HG02610 (cell line): Measurements from ENCODE around the gene APBA1.
A peak's percentile ranks its signal among the peaks of the same experiment; 100 is the strongest.

Experiments
- ATAC-seq: cut with Tn5 transposase; IDR thresholded peaks from one replicate; pipeline ENCODE4 v1.9.1; 2021; ENCODE audit warnings: mild to moderate bottlenecking, moderate library complexity; ENCODE audit not compliant: unreplicated experiment

The APBA1 gene

GRCh38 chr9:69671879-69672595, at the start of gene APBA1:
Gene APBA1 (minus strand): TSS chr9:69672371.
- peak; percentile 32 for ATAC-seq

DNA sequence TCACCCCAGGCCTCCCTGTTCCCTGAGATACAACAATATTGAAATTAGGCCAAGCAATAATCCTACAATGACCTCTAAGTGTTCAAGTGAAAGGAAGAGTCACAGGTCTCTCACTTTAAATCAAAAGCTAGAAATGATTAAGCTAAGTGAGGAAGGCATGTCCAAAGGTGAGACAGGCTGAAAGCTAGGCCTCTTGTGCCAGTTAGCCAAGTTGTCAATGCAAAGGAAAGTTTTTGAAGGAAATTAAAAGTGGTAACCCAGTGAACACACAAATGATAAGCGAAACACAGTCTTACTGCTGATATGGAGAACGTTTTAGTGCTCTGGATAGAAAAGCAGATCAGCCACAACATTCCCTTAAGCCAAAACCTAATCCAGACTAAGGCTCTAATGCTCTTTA, 47.8 kb upstream of the APBA1 start:
- ATAC-seq: no peak

GRCh38 chr9:69719367-69719766, 47.2 kb upstream of the APBA1 start:
- ATAC-seq: no peak

DNA sequence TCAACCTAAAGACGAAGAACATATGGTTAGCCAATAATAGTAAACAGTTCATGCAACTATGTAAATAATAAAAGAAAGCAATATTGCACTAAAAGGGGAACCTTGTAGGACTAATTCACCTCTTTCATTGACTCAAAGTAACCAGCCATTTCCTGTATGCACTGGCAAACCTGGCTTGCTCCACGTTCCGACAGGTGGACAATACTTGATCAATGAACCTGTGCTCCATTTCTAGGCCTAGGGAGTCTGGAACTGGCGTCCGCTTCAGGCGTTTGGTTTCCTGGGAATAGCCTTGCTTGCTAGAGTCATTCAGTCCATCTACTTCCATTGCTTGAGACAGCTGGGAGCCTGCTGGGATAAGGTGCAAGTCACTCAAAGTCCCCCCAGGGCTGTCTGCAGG, 46.0 kb upstream of the APBA1 start:
- ATAC-seq: no peak

GRCh38 chr9:69715825-69716224, 43.7 kb upstream of the APBA1 start:
- no peak for ATAC-seq

DNA sequence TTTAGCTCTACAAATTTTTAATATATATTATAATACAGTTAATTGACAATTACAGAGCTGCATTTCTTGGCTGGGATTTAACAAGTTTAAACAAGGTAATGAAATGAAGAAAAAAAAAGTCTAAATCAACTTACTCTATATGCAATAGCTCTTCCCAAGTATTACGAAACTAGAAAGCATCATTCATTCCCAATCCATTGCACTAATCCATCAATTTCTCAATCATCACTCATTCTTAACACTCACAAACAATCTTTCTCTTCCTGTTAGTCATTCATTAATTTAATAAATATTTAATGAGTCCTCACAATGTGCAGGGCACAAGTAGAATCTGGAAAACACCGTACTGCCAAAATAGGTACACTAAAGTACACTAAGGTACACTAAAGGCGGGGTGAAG, 42.9 kb upstream of the APBA1 start:
- ATAC-seq: no peak

- ATAC-seq: no peak
Observed at GRCh38 chr9:69697475-69697874, 25.3 kb upstream of the APBA1 start.

DNA sequence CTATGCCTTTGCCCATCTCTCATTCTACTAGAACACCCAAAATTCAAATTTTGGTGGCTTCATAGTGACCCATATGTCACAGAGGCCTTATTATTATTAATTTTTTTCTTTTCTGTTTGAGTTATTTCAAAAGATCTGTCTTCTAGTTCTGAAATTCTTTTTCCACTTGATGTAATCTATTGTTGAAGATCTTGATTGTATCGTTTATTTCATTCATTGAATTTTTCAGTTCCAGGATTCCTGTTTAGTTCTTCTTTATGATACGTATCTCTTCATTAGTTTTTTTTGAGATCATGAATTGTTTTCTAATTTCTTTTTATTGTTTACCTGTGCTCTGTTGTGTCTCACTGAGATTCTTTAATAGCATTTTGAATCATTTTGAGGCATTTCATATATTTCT, 24.6 kb upstream of the APBA1 start:
- ATAC-seq: no peak

DNA sequence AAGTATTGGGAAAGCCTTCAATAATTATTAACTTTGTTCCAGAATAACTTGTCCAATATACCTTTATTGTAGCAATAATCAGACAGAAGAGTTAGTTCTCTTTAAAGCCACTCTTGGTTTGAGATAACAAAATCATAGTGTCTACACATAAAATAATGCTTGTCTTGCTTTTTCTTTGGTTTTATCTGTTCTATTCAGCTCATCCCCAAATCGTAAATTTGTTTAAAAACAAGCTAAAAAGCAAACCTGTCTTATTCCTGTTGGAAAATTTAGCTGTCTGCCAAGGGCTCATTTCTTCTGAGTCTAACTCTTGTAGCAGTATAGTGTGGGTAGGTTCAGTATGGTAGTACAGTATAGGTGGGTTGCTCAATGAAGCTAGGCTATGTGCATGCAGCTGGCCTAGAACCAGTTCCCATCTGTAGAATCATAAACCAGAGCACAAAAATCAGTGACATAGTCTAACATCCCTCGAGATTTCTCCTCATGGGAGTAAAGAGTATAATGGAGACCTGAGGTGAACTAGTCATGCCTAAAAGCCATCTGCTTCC, 17.9 kb upstream of the APBA1 start:
- no peak for ATAC-seq

- ATAC-seq: no peak
Observed at GRCh38 chr9:69683927-69684326, 11.8 kb upstream of the APBA1 start.

DNA sequence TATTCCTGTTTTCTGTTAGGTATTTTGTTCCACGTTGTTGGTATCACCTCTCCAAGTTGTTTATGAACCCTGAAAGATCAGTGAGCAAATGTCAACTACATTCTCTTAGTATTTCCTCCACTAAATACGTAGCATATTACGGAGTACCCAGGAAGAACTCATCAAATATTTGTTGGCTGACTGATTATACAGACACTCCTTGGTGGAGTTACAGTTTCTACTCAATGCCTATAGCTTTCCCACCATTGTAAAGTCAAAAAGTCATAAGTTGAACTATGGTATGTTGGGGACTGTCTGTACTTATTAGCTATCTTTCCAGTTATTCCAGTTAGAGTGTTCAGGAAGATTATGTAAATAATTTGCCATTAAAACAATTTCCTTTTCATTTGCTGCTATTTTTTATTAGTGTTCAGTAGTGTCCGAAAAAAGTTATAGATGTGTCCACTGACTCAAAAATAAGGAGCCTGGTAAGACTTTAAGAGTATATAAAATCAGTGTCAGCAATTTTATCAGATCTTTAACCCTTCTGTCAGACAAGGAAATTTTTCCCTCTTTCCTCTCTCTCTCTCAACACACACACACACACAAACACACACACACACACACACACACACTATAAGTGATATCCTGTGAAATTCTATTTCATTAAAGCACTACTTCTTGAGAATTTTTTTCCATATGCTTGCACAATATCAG, 6.8 kb upstream of the APBA1 start:
- no peak for ATAC-seq

DNA sequence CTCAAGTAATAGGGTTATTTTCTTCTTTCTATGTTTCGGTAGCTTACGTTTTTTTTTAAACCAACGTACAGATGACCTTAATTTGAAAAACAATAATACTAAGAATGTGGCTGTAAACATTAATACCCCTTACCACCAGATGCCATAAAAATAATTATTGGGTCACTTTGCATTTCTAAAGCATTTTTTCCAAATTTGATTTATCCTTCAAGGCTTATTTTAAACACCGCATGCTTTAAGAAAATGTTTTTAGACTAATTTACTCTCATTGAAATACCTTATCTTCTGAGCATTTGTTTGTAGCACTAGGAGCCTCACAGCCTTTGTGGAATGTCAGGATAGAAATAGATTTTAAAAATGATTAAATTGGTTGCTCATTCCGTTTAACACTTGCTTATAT, 5.8 kb upstream of the APBA1 start:
- no peak for ATAC-seq

DNA sequence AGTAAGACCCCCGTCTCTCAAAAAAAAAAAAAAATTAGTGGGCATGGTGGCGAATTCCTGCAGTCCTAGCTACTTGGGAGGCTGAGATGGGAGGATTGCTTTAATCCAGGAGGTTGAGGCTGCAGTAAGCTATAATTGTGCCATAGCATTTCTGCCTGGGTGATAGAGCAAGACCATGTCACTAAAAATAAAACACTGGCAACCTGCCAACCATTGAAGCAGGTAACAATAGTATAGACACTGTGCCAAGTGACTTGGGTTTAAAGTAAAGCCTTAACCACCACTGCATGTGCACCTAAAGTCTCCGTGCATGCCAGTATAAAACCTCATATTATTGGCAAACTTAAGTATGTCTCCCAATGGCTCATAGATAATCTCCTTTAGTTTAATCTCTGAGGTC, 3.4 kb upstream of the APBA1 start:
- no peak for ATAC-seq

DNA sequence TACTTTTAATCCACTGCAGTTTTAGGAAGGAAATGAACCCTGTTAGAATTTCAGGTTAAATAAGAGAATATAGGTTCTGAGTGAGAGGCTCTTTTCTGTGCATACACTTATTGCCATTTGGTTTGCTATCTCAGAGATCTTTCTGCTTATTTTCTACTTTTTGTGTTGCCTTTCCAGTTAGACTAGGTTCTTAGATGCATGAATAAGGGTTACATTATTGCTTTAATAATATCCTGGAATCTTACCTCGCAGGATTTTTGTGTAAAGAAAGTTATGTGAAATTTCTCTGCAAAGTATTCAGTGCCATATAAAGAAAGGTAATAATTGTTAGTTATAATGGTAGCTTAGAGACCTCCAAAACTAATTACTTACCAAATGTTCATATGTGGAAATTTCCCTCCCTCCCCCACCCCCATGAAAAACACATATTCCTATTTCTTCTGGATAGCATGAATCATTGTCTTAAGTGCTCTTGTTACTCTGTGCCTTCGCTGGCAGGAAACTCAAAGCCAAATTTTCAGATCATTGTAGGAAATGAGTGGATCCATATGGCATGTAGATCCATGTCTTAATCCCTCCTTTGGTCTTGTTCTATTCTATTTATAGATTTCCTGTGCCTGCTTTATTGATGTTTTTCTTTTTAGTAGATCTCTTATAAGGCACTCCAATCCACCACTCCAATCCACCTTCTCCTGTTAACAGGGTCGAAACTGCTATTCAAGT, 2.7 kb upstream of the APBA1 start:
- no peak for ATAC-seq

DNA sequence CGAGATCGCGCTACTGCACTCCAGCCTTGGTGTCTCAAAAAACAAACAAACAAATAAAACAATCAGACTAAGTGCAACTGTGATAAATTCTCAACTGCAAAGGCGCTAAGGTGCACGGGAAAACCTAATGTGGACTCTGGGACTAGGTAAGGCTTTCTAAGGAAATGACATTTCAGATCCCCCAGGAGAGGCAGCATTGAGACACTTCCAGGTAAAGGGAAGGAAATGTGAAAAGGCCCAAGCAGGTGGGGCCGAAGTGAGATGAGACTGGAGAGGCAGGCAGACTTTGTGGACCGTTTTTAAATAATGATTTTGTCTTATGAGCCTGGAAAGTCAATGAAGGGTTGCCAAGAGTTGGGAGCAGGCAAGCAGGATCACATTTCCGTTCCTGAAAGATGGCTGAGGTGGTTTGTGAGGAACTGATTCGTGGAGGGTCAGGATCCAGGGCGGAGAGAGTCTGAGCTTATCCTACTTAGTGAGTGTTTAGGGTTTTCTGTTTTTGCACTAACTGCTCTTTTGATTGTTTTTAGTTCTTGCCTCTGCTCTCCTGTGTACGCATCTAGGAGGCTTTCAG, 2.0 kb upstream of the APBA1 start:
- no peak for ATAC-seq

- ATAC-seq: no peak
Observed at GRCh38 chr9:69673311-69673640, 1.1 kb upstream of the APBA1 start.

DNA sequence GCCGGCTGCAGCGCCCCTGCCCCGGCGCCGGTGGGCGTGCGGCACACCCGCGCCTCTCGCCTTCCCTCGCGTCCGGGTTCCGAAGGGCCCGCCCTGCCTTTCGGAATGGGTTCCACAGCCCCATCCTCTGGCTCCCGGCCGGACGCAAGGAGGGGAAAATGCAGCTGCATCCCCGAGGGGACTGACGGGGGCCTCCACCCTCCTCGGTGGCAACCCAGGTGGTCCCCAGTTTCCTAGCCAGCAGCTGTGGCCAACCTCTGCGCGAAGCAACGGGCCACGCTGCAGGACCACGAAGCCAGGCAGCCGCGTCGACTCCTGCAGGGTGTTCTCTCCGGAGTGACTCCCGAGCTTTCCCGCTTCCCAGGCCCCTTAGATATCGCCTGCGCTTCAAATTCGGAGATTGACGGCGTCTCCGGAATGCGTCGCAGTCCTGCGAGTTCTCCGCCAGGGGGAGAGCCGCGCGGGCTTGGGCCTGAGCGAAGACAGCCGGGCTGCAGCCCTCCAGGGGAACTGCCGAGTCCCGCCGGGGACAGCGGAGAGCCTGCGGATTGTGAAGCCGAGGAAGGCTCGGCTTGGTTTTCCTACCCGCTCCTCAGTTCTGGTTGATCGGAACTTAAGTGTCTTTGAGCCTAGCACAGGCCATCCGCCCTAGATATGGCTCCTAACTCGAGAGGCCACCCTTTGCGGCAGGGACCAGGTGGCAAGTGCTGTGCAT, 582 bp upstream of the APBA1 start:
- ATAC-seq: peak; percentile 94

DNA sequence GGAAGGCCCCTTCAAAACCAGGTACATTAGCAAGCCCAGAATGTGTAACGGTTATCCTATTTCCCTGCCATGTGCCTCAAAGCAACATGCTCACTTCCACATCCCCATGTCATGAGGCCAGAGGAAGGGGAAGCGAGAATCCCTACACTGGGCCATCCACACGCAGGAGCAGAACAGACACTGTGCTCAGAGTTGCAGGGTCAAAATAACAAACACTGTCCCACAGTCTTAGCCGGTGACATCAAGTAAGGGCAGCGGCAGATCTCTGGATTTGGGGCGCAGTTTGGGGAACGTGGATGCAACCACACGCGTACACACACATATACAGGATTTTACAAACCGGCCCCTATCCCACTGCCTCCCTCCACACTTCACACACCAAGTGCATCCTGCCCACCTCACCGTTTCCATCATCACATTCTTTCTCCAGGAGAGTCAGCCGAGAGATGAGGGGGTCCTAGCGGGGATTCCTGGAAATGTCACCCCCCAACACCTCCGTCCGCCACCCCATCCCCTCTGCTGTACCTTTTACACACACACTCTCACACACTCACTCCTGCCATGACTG, 776 bp downstream of the APBA1 start:
- ATAC-seq: no peak

DNA sequence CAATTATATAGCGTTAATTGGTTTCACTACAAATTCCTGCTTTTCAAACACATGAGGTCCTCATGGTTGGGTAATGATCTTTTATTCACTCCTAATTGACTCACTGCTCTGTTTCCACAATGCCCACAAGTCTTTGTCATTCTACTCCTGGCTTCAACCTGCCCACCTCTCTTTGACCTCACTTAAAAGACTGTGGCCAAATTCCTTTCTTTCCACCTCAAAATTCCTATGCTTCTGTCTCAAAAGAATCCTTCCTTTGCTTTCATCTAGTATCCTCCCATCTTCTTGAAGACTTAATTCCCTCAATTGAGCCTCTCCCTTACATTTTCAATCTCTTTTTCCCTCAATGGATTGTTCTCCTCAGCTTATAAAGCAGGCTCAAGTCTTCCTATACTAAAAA, 4.9 kb downstream of the APBA1 start:
- no peak for ATAC-seq

DNA sequence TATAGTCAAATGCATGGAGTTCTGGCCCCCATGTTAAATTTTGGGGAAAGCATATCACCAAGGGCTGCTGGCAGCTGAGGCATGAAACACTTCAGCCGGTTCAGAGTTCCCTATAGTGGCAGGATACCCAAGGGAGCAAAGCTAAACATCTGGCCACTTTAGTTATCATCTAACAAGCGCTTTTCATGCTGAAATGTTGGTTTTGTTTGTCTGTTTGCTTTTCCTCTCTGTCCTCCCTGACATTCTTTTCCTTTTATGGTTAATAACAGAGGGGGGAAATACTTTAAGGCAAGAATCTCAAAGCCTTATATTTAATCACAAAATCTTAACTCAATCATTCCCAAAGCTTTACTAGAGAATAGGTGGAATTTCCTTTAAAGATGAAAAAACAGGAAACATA, 11.9 kb downstream of the APBA1 start:
- ATAC-seq: no peak
